Liver (tissue), 9 donors: ENCODE results near the gene DRAP1. TPM values are rescaled to one million over a fixed set of nuclear protein-coding genes. Genes with fewer than 3 reads are reported as not detected.

Experiments
- DNase-seq: peaks from one replicate; pipeline ENCODE4 v3.0.0-alpha.2; 2017; ENCODE audit warnings: low spot score
- H3K27ac ChIP-seq, 2 donors: one replicate each; pipeline ENCODE4 v1.7.0; 2013; ENCODE audit warnings: inconsistent platforms in 2 of 2, low read length in 2 of 2, control low read depth in 1 of 2, low read depth in 1 of 2, mild to moderate bottlenecking in 1 of 2
- H3K27me3 ChIP-seq, 4 donors: one replicate each; pipeline versions ENCODE4 v1.6.1 to v1.7.0; 2013; ENCODE audit warnings: low read length in 3 of 4, inconsistent platforms in 1 of 4, mild to moderate bottlenecking in 1 of 4, moderate library complexity in 1 of 4; ENCODE audit not compliant: control insufficient read depth in 4 of 4, insufficient read depth in 4 of 4
- H3K36me3 ChIP-seq, 4 donors: one replicate each; pipeline versions ENCODE4 v1.6.1 to v1.7.0; 2013; ENCODE audit warnings: low read length in 3 of 4, mild to moderate bottlenecking in 3 of 4, low read depth in 1 of 4, moderate library complexity in 1 of 4; ENCODE audit not compliant: control insufficient read depth in 4 of 4, insufficient read depth in 3 of 4
- H3K4me1 ChIP-seq, 4 donors: one replicate each; pipeline versions ENCODE4 v1.6.1 to v1.7.0; 2013; ENCODE audit warnings: low read length in 3 of 4, mild to moderate bottlenecking in 3 of 4, moderate library complexity in 1 of 4; ENCODE audit not compliant: control insufficient read depth in 4 of 4, insufficient read depth in 4 of 4
- H3K4me3 ChIP-seq, 3 donors: one replicate each; pipeline versions ENCODE4 v1.6.1 to v1.7.0; 2013; ENCODE audit warnings: low read length in 3 of 3, control low read depth in 1 of 3, low read depth in 1 of 3, mild to moderate bottlenecking in 1 of 3
- H3K9ac ChIP-seq, 2 donors: one replicate each; pipeline ENCODE4 v1.7.0; 2013; ENCODE audit warnings: low read length in 2 of 2, mild to moderate bottlenecking in 2 of 2, moderate library complexity in 2 of 2, control low read depth in 1 of 2, low read depth in 1 of 2
- H3K9me3 ChIP-seq, 4 donors: one replicate each; pipeline versions ENCODE4 v1.6.1 to v1.7.0; 2013; ENCODE audit warnings: low read length in 3 of 4; ENCODE audit not compliant: control insufficient read depth in 4 of 4
- FOXA1 ChIP-seq: IDR thresholded peaks from 2 replicates; pipeline ENCODE4 v1.6.1; 2016; ENCODE audit warnings: antibody characterized with exemption
- FOXA2 ChIP-seq: IDR thresholded peaks from 2 replicates; pipeline ENCODE4 v1.6.1; 2016; ENCODE audit warnings: antibody characterized with exemption
- GABPA ChIP-seq, 2 donors: IDR thresholded peaks in 1 of 2; conservative IDR thresholded peaks in 1 of 2; 2 replicates each; pipeline ENCODE4 v1.6.1; 2016; ENCODE audit warnings: antibody characterized with exemption in 2 of 2, mild to moderate bottlenecking in 1 of 2, moderate library complexity in 1 of 2
- HNF4A ChIP-seq, 2 donors: conservative IDR thresholded peaks; 2 replicates each; pipeline ENCODE4 v1.6.1; 2016; ENCODE audit warnings: antibody characterized with exemption in 2 of 2, mild to moderate bottlenecking in 2 of 2
- HNF4G ChIP-seq: IDR thresholded peaks from 2 replicates; pipeline ENCODE4 v1.6.1; 2016; ENCODE audit warnings: antibody characterized with exemption
- NR2F2 ChIP-seq: IDR thresholded peaks from 2 replicates; pipeline ENCODE4 v1.6.1; 2016; ENCODE audit warnings: antibody characterized with exemption
- RAD21 ChIP-seq, 2 donors: IDR thresholded peaks; 2 replicates each; pipeline ENCODE4 v1.6.1; 2016; ENCODE audit warnings: antibody characterized with exemption in 2 of 2, mild to moderate bottlenecking in 2 of 2
- RXRA ChIP-seq, 2 donors: IDR thresholded peaks; 2 replicates each; pipeline ENCODE4 v1.6.1; 2017 to 2018; ENCODE audit warnings: antibody characterized with exemption in 2 of 2, mild to moderate bottlenecking in 1 of 2
- SP1 ChIP-seq: IDR thresholded peaks from 2 replicates; pipeline ENCODE4 v1.6.1; 2018; ENCODE audit warnings: antibody characterized with exemption, mild to moderate bottlenecking
- TAF1 ChIP-seq: conservative IDR thresholded peaks from 2 replicates; pipeline ENCODE4 v1.6.1; 2016; ENCODE audit warnings: antibody characterized with exemption, mild to moderate bottlenecking
- YY1 ChIP-seq: IDR thresholded peaks from 2 replicates; pipeline ENCODE4 v1.6.1; 2016; ENCODE audit warnings: antibody characterized with exemption, mild to moderate bottlenecking
- WGBS: extraction: QIAGEN DNeasy Blood & Tissue Kit; methylation state at CpG from one replicate; pipeline ENCODE4 v1.1.7; 2013; 5-methylcytosine and 5-hydroxymethylcytosine counted together
- polyA plus RNA-seq, 2 donors: library from polyadenylated mRNA; stranded (reverse) in 1 of 2; unstranded in 1 of 2; fragments of 200-250 nt in 1 of 2; fragments of >200 nt in 1 of 2; fragmentation: Nextera tagmentation in 1 of 2; extraction: Ambion mirVana in 1 of 2; gene quantifications; one replicate each; pipeline versions ENCODE4 v1.2.1 to v1.2.3, GENCODE V29; 2013 to 2015
- total RNA-seq, 2 donors: library from RNA; depleted of rRNA; stranded (reverse); fragments of >200 nt; gene quantifications; one replicate each; pipeline ENCODE4 v1.2.3, GENCODE V29; 2014
- TF ChIP-seq, protein P1 (sequence below): IDR thresholded peaks from 2 replicates; pipeline ENCODE4 v1.6.1; 2016; ENCODE audit warnings: antibody characterized with exemption
- TF ChIP-seq, protein P2 (sequence below): IDR thresholded peaks from 2 replicates; pipeline ENCODE4 v1.6.1; 2016; ENCODE audit warnings: antibody characterized with exemption
- TF ChIP-seq, protein P3 (sequence below): IDR thresholded peaks from 2 replicates; pipeline ENCODE4 v1.6.1; 2016; ENCODE audit warnings: antibody characterized with exemption
- donor health status: healthy.
- donor health status: healthy.
- donor health status: healthy.
- donor health status: healthy.
- donor health status: healthy.

DRAP1 gene
- total and polyA plus RNA-seq, 4 donors: 18.1 to 57.3 (median 42.3) TPM

DNA sequence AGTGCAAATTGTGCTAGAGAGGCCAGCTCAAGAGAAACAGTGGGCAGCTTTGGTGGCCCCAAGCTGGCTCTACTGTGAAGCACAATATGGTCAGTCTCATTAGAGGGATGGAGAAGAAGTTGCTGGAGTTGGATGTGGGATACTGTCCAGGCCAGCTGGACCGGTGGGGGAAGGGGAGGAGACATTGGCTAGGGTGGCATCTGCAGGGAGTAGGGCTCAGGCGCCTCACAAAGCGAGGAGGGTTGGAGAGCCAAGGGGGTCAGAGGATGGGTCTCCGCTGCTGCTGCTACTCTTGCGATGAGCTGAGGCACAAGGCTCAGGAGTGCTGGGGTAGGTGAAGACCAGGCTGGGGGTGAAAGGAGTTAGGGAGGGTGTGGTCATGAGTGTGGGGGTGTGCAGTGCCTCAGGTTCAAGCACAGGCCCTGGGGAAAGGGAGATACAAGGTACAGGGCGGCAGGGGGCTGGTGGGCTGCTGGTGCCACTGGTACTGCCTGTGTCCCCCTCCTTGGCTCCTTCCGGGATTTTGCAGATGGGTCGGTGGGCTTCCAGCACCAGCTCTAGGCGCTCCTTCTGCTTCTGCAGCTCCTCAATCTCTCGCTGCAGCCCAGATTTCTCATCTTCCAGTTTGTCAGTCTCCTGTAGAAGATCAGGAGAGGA is 26.4 kb upstream of the DRAP1 start:
- no peaks in the 10 kb centered on the region for H3K9me3 ChIP-seq
- no peak overlapping the region for H3K4me3 ChIP-seq
- peak overlapping the region in 1 of 2 donors; percentile 83 for H3K27ac ChIP-seq
- 82% methylated on average over 10 of the region's 10 CpGs for WGBS
- H3K4me1 ChIP-seq: peaks cover 7 to 37% (median 24%) of the 10 kb centered on the region in 4 donors
- TF ChIP-seq, protein P1, sequence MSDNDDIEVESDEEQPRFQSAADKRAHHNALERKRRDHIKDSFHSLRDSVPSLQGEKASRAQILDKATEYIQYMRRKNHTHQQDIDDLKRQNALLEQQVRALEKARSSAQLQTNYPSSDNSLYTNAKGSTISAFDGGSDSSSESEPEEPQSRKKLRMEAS: no peak
- TF ChIP-seq YY1 (no peak), NR2F2 (no peak), HNF4G (no peak), RXRA (IDR thresholded peaks at IDR 0.05) (no peak), RAD21 (IDR thresholded peaks at IDR 0.05) (no peak), HNF4A (conservative IDR thresholded peaks at IDR 0.05) (no peak), GABPA (IDR thresholded peaks at IDR 0.05 in 1 of 2, conservative IDR thresholded peaks at IDR 0.05 in 1 of 2) (no peak), TAF1 (no peak), FOXA1 (no peak), FOXA2 (no peak)
- TF ChIP-seq, protein P2, sequence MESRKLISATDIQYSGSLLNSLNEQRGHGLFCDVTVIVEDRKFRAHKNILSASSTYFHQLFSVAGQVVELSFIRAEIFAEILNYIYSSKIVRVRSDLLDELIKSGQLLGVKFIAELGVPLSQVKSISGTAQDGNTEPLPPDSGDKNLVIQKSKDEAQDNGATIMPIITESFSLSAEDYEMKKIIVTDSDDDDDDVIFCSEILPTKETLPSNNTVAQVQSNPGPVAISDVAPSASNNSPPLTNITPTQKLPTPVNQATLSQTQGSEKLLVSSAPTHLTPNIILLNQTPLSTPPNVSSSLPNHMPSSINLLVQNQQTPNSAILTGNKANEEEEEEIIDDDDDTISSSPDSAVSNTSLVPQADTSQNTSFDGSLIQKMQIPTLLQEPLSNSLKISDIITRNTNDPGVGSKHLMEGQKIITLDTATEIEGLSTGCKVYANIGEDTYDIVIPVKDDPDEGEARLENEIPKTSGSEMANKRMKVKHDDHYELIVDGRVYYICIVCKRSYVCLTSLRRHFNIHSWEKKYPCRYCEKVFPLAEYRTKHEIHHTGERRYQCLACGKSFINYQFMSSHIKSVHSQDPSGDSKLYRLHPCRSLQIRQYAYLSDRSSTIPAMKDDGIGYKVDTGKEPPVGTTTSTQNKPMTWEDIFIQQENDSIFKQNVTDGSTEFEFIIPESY: no peak
- TF ChIP-seq, protein P3, sequence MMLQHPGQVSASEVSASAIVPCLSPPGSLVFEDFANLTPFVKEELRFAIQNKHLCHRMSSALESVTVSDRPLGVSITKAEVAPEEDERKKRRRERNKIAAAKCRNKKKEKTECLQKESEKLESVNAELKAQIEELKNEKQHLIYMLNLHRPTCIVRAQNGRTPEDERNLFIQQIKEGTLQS: no peak
- H3K27me3 ChIP-seq: no peaks in the 10 kb centered on the region
- H3K36me3 ChIP-seq: no peaks in the 10 kb centered on the region
- DNase-seq: no peak
- no peak overlapping the region for H3K9ac ChIP-seq

DNA sequence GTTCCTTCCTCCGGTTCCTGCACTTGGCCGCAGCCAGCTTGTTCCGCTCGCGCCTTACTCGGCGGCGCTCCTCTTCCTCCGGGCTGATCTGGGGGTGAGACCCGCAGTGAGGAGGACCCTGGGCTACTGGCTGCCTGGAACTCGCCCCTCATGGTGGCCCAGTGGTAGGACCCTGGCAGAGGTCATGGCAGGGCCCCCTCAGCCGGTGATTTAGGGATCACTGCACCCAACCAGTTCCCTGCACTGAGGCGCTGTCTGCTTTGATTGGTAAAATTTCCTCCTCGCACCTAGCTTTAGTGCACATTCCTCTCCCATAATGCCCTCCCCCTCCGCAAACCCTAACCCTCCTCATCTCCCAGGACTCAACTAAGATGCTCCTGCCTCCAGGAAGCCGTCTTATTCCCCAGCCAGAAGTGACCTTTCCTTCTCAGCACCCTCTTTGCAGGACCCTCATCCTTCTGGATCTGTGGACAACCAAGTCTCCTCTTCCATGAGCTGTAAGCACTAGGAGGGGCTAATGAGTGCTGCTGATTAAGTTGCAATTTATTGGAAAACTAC is 25.1 kb upstream of the DRAP1 start:
- Histone ChIP-seq H3K4me3 (no peak overlapping the region), H3K27ac (peak overlapping the region; percentile 79 to 80), H3K4me1 (peaks cover 7 to 26% (median 17%) of the 10 kb centered on the region in 4 donors), H3K9me3 (no peaks in the 10 kb centered on the region), H3K36me3 (no peaks in the 10 kb centered on the region), H3K9ac (no peak overlapping the region), H3K27me3 (no peaks in the 10 kb centered on the region)
- DNase-seq: no peak
- 75% methylated on average over 16 of the region's 16 CpGs for WGBS
- TF ChIP-seq, protein P3: no peak
- no peak for TF ChIP-seq YY1
- TF ChIP-seq HNF4G: no peak
- TF ChIP-seq, protein P1: no peak
- no peak for TF ChIP-seq GABPA (IDR thresholded peaks at IDR 0.05 in 1 of 2, conservative IDR thresholded peaks at IDR 0.05 in 1 of 2)
- no peak for TF ChIP-seq TAF1
- TF ChIP-seq SP1: no peak
- TF ChIP-seq FOXA2: no peak
- no peak for TF ChIP-seq HNF4A (conservative IDR thresholded peaks at IDR 0.05)
